Measurements from ENCODE around the gene FAM216B. TPM values are rescaled to one million over a fixed set of nuclear protein-coding genes. Genes with fewer than 3 reads are reported as not detected.

Gene FAM216B
- total RNA-seq, 1 donor: under 0.01 TPM

DNA sequence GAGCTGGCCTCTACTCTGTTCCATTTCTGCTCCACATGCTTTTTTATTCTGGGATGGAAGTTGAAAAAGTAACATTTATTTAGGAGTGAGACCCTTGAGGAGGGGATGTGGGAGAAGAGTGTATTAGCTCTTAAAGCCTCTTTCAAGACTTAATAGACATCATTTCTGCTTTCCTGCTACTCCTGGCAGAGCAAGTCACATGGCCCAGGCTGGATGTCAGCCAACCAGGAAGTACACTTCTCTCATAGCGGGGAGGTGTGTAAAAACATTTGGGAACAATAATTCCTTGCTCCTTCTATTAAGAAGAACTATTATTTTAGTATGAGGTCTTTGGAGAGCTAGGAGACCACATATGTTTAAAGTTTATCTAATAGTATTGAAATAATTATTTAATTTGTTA lies 40.6 kb upstream of the FAM216B start:
- H3K27me3 ChIP-seq (ENCODE audit: insufficient read depth, low read length): no peaks in the 10 kb centered on the region
- DNase-seq (ENCODE audit: insufficient read length, low spot score, missing footprints): peak; percentile 17
- H3K9me3 ChIP-seq (ENCODE audit: low read depth, low read length): no peaks in the 10 kb centered on the region
- no peak overlapping the region for H3K4me3 ChIP-seq (ENCODE audit: insufficient read depth, low read length)
- H3K4me1 ChIP-seq (ENCODE audit: insufficient read depth, low read length): no peaks in the 10 kb centered on the region
- H4K20me1 ChIP-seq (ENCODE audit: insufficient read depth, low read length): no peaks in the 10 kb centered on the region
- no peak overlapping the region for H3K4me2 ChIP-seq (ENCODE audit: insufficient read depth, low read length)
- no peaks in the 10 kb centered on the region for H3K79me2 ChIP-seq (ENCODE audit: insufficient read depth, low read length)
- no peak overlapping the region for H3K27ac ChIP-seq (ENCODE audit: low read depth, low read length)
- no peaks in the 10 kb centered on the region for H3K36me3 ChIP-seq (ENCODE audit: insufficient read depth, low read length)
- H2AFZ ChIP-seq (ENCODE audit: low read length): no peak overlapping the region
- TF ChIP-seq, protein P1, sequence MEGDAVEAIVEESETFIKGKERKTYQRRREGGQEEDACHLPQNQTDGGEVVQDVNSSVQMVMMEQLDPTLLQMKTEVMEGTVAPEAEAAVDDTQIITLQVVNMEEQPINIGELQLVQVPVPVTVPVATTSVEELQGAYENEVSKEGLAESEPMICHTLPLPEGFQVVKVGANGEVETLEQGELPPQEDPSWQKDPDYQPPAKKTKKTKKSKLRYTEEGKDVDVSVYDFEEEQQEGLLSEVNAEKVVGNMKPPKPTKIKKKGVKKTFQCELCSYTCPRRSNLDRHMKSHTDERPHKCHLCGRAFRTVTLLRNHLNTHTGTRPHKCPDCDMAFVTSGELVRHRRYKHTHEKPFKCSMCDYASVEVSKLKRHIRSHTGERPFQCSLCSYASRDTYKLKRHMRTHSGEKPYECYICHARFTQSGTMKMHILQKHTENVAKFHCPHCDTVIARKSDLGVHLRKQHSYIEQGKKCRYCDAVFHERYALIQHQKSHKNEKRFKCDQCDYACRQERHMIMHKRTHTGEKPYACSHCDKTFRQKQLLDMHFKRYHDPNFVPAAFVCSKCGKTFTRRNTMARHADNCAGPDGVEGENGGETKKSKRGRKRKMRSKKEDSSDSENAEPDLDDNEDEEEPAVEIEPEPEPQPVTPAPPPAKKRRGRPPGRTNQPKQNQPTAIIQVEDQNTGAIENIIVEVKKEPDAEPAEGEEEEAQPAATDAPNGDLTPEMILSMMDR (IDR thresholded peaks at IDR 0.05; ENCODE audit: extremely low read depth, low read depth, low read length): no peak

DNA sequence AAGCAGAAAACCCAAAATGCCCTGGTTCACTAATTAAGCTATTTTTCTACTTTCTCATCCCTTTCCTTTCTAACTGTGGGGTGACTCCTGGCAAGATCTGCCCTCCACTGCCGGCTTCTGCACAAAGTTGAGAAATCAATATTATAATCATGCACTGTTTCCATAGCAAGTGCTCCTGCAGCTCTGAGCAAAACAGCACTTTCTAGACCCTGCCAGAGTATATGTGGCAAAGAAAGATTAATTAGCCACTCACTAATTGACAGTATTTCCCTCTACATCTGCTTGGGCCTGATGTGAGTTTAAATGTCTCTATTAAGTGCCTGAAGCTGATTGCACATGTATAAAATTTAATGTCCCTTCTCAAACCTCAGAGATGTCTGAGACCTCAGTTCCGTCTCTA lies 39.5 kb upstream of the FAM216B start:
- Histone ChIP-seq H3K4me1 (ENCODE audit: insufficient read depth, low read length) (no peaks in the 10 kb centered on the region), H4K20me1 (ENCODE audit: insufficient read depth, low read length) (no peaks in the 10 kb centered on the region), H3K4me3 (ENCODE audit: insufficient read depth, low read length) (no peak overlapping the region), H3K36me3 (ENCODE audit: insufficient read depth, low read length) (no peaks in the 10 kb centered on the region), H3K27ac (ENCODE audit: low read depth, low read length) (no peak overlapping the region), H3K79me2 (ENCODE audit: insufficient read depth, low read length) (no peaks in the 10 kb centered on the region), H2AFZ (ENCODE audit: low read length) (no peak overlapping the region), H3K9me3 (ENCODE audit: low read depth, low read length) (no peaks in the 10 kb centered on the region), H3K27me3 (ENCODE audit: insufficient read depth, low read length) (no peaks in the 10 kb centered on the region), H3K4me2 (ENCODE audit: insufficient read depth, low read length) (no peak overlapping the region)
- no peak for DNase-seq (ENCODE audit: insufficient read length, low spot score, missing footprints)
- TF ChIP-seq, protein P1 (IDR thresholded peaks at IDR 0.05; ENCODE audit: extremely low read depth, low read depth, low read length): no peak

DNA sequence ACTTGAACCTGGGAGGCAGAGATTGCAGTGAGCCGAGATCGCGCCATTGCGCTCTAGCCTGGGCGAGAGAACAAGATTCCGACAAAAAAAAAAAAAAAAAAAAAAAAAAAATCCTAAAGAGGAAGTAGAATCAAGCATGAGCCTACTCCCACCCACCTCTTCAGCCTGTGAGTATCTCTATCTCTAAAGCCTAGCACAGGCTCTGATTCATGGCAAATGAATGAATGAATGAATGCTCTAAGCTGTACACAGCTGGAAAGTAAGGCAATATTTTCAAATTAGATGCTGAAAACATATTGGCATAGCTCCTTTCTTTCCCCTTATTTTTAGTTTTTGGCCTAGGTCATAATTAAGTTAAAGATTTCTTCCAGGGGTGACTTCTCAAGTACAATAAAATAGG lies 35.7 kb upstream of the FAM216B start:
- peak; percentile 70 for DNase-seq (ENCODE audit: insufficient read length, low spot score, missing footprints)
- TF ChIP-seq, protein P1 (IDR thresholded peaks at IDR 0.05; ENCODE audit: extremely low read depth, low read depth, low read length): no peak
- peaks cover 9% of the 10 kb centered on the region for H3K4me1 ChIP-seq (ENCODE audit: insufficient read depth, low read length)

DNA sequence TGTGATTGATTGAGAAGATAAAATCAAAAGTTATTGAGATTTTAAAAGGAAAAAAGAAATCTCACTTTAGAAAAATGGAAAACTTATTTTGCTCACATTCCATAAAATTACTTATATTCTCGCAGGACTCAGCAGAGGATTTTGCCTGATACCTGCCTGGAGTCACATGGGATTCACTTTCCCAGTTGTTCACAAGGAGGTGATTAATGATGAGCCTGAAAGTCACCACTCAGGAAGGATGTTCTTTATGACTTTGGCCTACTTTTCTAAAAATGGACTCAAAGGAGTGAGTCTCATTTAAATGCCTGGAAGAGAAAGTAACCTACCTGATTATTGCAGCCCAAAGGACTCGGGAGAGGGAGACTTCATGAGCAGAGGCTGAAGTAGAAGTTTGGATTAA lies 34.5 kb upstream of the FAM216B start:
- Histone ChIP-seq H3K4me2 (ENCODE audit: insufficient read depth, low read length) (no peak overlapping the region), H3K27ac (ENCODE audit: low read depth, low read length) (peak overlapping the region; percentile 59)

More for the DNA sequence above, 35.7 kb upstream of the FAM216B start:
- Histone ChIP-seq H3K4me3 (ENCODE audit: insufficient read depth, low read length) (no peak overlapping the region), H3K79me2 (ENCODE audit: insufficient read depth, low read length) (no peaks in the 10 kb centered on the region), H3K4me2 (ENCODE audit: insufficient read depth, low read length) (no peak overlapping the region), H4K20me1 (ENCODE audit: insufficient read depth, low read length) (no peaks in the 10 kb centered on the region), H2AFZ (ENCODE audit: low read length) (no peak overlapping the region), H3K27me3 (ENCODE audit: insufficient read depth, low read length) (no peaks in the 10 kb centered on the region), H3K36me3 (ENCODE audit: insufficient read depth, low read length) (no peaks in the 10 kb centered on the region), H3K9me3 (ENCODE audit: low read depth, low read length) (no peaks in the 10 kb centered on the region), H3K27ac (ENCODE audit: low read depth, low read length) (no peak overlapping the region)

More for the DNA sequence above, 34.5 kb upstream of the FAM216B start:
- H3K27me3 ChIP-seq (ENCODE audit: insufficient read depth, low read length): no peaks in the 10 kb centered on the region
- peaks cover 9% of the 10 kb centered on the region for H3K4me1 ChIP-seq (ENCODE audit: insufficient read depth, low read length)
- DNase-seq (ENCODE audit: insufficient read length, low spot score, missing footprints): peak; percentile 63
- no peaks in the 10 kb centered on the region for H3K79me2 ChIP-seq (ENCODE audit: insufficient read depth, low read length)
- no peak overlapping the region for H2AFZ ChIP-seq (ENCODE audit: low read length)
- H3K36me3 ChIP-seq (ENCODE audit: insufficient read depth, low read length): no peaks in the 10 kb centered on the region
- H4K20me1 ChIP-seq (ENCODE audit: insufficient read depth, low read length): no peaks in the 10 kb centered on the region
- H3K9me3 ChIP-seq (ENCODE audit: low read depth, low read length): no peaks in the 10 kb centered on the region
- TF ChIP-seq, protein P1 (IDR thresholded peaks at IDR 0.05; ENCODE audit: extremely low read depth, low read depth, low read length): no peak
- no peak overlapping the region for H3K4me3 ChIP-seq (ENCODE audit: insufficient read depth, low read length)

Measured in osteoblast (primary cell).